GM21390 (cell line): ENCODE measurements around the gene NUDT1.

Source experiments
- ATAC-seq: cut with Tn5 transposase; IDR thresholded peaks from one replicate; pipeline ENCODE4 v1.9.1; 2021; ENCODE audit not compliant: unreplicated experiment

NUDT1 gene

GRCh38 chr7:2247141-2247995, 5.3 kb downstream of the NUDT1 start:
- ATAC-seq: no peak

- ATAC-seq: peak; percentile 64
These were observed 7.1 kb downstream of the NUDT1 start for GRCh38 chr7:2248984-2249694.

DNA sequence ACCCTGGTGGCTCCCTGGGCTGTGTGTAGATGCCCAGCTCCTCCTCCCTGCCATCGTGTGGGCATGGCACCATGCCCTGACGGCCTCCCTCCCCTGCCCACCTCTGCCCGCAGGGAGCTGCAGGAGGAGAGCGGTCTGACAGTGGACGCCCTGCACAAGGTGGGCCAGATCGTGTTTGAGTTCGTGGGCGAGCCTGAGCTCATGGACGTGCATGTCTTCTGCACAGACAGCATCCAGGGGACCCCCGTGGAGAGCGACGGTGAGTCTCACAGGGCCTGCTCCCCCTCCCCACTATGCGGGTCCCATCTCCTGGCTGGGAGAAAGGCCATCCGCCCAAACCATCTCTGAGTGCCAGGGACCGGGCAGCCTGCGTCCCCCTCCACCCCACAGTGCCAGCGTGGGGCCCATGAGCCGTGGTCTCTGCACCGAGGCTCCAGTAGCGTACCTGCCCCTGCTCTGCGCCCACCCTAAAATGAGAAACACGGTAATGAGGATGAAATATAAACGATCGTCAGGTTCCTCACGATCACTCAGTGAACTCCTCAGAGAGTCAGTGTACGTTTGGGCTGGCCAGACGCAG, 7.8 kb downstream of the NUDT1 start:
- no peak for ATAC-seq

GRCh38 chr7:2251381-2251780, 9.4 kb downstream of the NUDT1 start:
- ATAC-seq: no peak

DNA sequence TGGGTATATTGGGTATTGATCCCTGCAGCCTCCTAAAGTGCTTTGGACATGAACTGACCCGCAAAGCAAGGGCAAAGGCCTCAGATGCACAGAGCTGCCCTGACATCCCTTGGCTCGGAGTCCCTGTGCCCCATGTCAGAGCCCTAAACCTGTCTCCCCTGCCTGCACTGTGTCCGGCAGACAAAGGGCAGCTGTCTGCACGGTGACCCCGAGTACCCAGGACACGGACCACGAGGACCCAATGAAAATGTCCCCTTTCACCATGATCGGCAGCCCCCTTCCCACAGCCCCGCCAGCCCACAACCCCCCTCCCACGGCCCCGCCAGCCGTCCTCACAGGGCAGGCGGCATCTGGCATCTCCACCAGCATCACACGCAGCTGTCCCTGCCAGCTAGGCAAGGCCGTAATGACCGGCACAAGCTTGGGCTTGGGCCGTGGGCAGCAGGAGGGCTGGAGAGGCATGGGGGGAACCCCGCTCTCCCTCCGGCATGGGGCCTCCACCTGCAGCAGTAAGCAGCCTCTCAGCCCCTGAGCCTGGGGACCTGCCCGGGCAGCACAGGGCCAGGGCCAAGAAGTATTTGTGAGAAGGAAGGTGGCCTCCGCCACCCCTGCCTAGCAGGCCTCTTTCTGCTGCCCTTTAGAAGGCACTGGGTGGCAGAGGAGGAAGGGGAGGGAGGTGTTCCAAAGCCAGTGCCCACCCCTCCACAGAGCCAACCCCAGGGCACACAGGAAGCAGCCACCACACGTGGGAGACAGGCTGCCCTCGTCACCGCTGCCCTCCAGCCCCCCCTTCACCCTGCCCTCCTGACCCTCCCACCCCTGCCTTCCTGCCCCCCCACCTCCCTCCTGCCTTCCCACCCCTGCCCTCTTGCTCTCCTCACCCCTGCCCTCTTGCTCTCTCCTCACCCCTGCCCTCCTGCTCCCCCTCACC, 10.1 kb downstream of the NUDT1 start:
- no peak for ATAC-seq

- no peak for ATAC-seq
These were observed 11.0 kb downstream of the NUDT1 start for GRCh38 chr7:2253021-2253420.

- ATAC-seq: no peak
These were observed 11.7 kb downstream of the NUDT1 start for GRCh38 chr7:2253525-2254244.

GRCh38 chr7:2254429-2255144, 12.6 kb downstream of the NUDT1 start:
- no peak for ATAC-seq

DNA sequence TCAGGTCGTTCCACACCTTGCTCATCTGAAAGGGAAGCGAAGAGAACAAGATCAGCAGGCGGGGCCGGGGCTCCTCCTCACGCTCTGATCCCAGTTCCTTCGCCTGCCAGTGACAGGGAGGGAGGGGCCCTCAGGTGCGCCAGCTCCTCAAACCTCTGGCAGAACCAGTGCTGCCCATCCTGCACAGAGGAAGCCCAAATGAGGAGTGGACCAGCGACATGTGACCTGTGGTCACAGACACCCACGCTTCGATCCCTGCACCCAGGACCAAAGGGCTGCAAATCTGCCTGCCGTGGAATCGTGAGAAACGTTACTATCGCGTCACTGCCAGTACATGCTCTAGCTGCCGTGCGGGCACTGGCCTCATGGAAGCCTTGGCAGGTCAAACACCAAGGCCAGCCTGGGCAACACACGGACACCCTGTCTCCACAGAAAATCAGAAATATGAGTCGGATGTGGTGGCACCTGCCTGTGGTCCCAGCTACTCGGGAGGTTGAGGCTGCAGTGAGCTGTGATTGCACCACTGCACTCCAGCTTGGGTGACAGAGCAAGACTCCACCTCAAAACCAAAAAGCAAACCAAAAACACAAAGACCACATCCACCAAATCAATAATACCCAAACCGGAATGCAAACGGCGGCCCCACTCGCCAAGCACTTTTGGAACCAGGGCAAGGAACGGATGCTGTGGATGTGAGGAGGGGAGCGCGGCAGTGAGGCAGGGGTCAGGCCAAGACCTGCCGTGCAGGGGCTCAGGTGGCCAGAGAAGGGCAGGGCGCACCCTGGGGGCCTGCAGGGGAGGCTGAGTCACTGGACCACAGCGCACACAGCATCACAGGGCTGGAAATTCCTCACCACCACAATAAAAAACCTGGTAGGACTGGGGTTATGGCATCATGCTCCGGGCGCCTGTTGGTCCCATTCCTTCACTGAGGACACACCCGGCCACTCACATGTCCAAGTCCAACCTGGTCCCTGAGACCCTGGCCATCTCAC, 13.4 kb downstream of the NUDT1 start:
- ATAC-seq: no peak

DNA sequence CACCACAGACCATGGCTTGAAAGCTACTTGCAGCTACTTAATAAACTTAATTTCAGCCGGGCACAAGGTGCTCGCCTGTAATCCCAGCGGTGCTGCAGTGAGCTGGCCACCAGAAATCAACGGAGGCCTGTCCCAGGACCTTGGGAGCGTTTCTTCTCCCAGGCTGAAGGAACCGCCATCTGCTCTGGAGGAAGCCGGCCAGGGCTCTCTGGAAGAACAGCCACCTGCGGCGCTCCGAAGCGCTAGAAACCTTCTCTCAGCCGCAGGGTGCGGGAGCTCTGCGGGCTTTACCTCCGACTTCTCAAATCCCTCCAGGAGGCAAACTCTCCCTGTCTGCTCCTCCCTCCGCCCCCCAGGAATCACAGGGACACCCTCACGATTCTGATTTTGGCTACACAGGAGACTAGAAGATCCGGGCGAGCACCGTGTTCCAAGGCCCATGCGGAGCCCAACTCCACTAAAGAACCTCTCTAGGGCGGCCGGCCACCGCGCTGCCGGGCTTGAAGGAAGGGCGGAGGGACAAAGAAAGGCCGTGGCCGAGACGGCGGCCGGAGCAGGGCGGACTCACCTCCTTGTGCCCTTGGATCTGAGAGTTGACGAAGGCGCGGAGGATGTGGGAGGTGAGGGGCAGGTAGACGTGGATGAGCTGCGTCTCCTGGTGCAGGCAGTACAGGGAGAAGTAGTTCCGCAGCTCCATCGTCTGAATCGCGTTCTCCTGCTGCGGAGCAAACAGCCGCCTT, 14.4 kb downstream of the NUDT1 start:
- no peak for ATAC-seq

DNA sequence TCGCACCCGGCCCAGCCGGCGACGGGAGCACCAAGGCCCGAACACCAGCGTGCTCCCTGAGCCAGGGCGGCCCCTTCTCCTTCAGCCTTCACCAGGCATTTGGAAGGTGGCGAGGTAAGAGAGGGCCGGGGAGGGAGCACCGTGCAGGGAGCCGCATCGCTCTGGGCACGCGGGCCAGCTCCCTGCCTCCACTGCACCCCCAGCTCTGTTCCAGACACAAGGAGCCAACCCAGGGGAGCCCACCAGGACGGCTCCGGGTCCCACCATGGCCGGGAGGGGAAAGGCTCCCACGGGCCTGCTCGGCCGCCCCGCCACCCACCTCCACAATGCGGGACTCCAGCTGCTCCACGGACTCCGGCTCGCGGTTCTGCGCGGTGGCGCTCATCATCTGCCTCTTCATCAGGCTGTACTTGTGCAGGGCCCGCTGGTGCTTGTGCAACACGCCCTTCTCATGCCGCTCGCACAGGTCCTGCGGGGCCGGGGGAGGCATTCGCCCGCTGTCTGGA, 15.1 kb downstream of the NUDT1 start:
- no peak for ATAC-seq

DNA sequence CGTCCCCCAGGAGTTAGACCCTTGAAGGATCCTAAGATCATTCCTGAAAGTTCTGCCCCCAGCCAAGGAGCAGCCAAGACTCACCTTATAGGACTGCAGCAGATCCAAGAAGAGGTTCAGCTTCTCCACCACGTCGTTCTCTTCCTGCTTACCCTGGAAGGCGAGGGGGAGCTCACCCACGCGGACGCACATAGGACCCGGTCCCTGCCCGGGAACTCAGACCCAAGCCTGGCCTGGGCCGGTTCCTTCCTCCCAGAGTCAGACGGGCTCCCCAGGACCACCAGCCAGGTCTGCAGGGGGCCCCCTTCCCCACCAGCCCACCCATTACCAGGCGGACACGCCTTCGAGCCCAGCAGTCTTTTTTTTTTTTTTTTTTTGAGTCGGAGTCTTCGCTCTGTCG, 15.6 kb downstream of the NUDT1 start:
- no peak for ATAC-seq

- peak; percentile 73 for ATAC-seq
These were observed 16.8 kb downstream of the NUDT1 start for GRCh38 chr7:2258661-2259365.

DNA sequence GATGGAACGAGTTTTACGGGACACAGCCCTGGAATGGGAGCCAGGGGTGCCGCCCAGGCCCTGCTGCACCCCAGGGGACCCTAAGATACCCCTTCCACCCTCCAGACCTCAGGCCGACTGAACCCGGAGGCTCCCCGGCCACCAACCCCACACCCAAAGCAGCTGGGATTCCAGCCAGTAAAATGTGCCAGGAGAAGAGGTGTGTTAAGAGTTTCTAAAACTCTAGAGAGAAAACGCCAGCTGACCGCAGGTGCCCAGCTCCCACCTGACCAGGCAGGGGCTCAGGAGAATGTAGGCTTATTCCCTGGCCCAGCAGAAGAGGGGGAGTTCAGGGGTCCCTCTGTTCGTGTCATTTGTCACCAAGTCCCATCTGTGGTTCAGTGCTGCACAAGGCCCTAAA, 17.5 kb downstream of the NUDT1 start:
- no peak for ATAC-seq

DNA sequence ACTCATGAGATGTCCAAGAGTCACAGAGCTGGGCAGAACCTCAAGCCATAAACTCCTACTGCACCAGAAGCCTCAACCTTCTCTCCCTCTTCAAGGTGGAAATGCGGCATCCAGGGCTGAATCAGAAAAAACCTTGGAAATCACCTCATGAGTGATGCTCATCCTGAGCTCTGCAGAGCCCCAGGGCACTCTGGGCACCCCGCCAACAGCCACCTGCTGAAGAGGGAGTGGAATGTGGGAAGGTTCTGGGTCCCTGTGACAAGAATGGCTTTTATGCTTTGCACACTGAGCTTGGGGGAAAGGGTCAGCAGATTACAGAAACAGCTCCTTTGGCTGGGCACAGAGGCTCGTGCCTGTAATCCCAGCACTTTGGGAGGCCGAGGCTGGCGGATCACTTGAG, 18.8 kb downstream of the NUDT1 start:
- ATAC-seq: no peak

DNA sequence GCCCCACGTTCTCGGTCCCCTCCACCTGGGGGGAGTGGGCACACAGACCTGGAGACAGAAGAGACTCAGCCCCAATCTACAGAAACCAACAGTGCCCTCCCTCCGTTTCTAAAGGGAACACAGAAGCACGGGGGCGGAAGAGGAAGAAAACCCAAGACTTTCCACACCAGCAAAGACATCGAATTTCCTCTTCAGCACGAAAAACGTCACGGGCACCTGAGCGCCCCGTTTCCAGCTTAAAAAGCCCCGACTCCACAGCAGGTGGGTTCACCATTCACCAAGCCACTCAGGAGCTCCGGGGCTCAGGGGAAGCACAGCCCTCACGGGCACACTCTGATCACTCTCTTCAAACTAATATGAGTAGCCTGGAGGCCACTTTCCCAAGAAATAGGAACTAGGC, 19.6 kb downstream of the NUDT1 start:
- no peak for ATAC-seq

DNA sequence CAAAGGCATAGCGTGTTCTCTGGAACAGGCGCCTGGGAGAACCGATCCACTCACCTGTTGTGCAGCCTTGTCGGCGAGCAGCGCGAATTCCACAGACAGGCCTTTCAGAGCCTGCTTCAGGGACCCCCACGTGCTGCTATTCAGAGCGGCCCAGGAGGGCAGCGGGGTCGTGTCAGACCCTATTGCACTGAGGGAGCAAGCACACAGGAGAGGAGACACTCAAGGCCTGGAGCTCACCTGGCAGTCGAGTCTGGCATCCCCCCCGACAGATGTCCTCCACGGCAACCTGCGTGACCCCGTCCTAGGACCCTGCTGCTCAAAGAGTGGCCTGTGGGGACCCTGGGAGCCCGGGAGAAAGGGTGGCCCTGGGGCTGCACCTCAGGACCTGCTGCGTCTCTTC, 21.1 kb downstream of the NUDT1 start:
- no peak for ATAC-seq
